Calu3 (cell line): ENCODE results near the gene SLC39A8. TPM values are rescaled to one million over a fixed set of nuclear protein-coding genes. Genes with fewer than 3 reads are reported as not detected.

Source experiments
- BruUV-seq: library from RNA; stranded (reverse); fragments of 400-500 nt; replicated peaks from 2 replicates; lab custom pipeline; 2021; lab: Mats Ljungman, UMichigan
- CTCF ChIA-PET: fragments of 300-600 bp; sonication (Branson Sonifier 250); formaldehyde crosslinking; loops from one replicate; lab custom pipeline; 2022; ENCODE audit warnings: antibody characterized with exemption; lab: Charles Lee
- DNase-seq: peaks from one replicate; pipeline ENCODE4 v3.0.0; 2022
- H3K27ac Mint-ChIP-seq: one replicate; pipeline ENCODE4 v1.8.0; 2022; ENCODE audit warnings: mixed read lengths; ENCODE audit not compliant: unreplicated experiment
- H3K27me3 Mint-ChIP-seq: one replicate; pipeline ENCODE4 v1.8.0; 2022; ENCODE audit warnings: mixed read lengths; ENCODE audit not compliant: unreplicated experiment
- H3K36me3 Mint-ChIP-seq: one replicate; pipeline ENCODE4 v1.8.0; 2022; ENCODE audit warnings: mild to moderate bottlenecking, moderate library complexity, mixed read lengths; ENCODE audit not compliant: insufficient read depth, unreplicated experiment
- H3K4me1 Mint-ChIP-seq: one replicate; pipeline ENCODE4 v1.8.0; 2022; ENCODE audit warnings: mild to moderate bottlenecking, low read depth, mixed read lengths; ENCODE audit not compliant: unreplicated experiment
- H3K4me3 Mint-ChIP-seq: one replicate; pipeline ENCODE4 v1.8.0; 2022; ENCODE audit warnings: mild to moderate bottlenecking, low read depth, moderate library complexity, mixed read lengths; ENCODE audit not compliant: unreplicated experiment
- H3K9me3 Mint-ChIP-seq: one replicate; pipeline ENCODE4 v1.8.0; 2022; ENCODE audit warnings: low read depth, mixed read lengths; ENCODE audit not compliant: unreplicated experiment
- intact Hi-C: fragments of 100-400 bp; cut with micrococcal nuclease; formaldehyde crosslinking; loops from one replicate; pipeline ENCODE4 v1.10.0; 2022; ENCODE audit not compliant: unreplicated experiment
- total RNA-seq: library from RNA; stranded (reverse); gene quantifications from 2 replicates; pipeline ENCODE4 v1.2.3, GENCODE V29; 2022
- TF ChIP-seq, protein P1 (sequence below): fragments of 200-600 bp; IDR thresholded peaks from one replicate; pipeline ENCODE4 v1.8.0; 2022; ENCODE audit warnings: antibody characterized with exemption; ENCODE audit not compliant: unreplicated experiment

SLC39A8 gene
- total RNA-seq, 1 experiment from 2014 or later, result 30.8 TPM

DNA sequence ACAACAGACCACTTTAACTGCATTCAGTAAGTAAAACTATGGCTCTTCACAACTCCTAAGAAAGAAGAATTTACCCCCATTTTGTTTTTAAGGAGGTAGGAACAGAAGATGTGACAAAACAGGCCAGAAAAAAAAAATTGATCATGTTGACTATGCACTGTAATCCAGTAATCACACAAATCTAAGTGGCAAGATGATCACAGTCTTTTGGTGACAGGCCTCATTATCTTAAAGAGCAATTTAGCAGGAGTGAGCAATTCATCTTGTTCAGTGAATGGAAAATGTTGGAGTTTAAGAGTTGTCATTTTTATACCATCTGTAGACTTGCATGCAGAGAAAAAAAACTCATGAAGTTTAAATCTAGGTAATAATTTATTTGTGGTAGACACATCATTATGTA lies 115.1 kb downstream of the SLC39A8 start:
- no peaks in the 10 kb centered on the region for H3K27me3 Mint-ChIP-seq
- no peaks in the 10 kb centered on the region for H3K4me1 Mint-ChIP-seq
- CTCF ChIA-PET, result no interaction called here
- no peaks in the 10 kb centered on the region for H3K9me3 Mint-ChIP-seq
- H3K36me3 Mint-ChIP-seq, result no peaks in the 10 kb centered on the region
- H3K4me3 Mint-ChIP-seq, result no peak overlapping the region
- no peak overlapping the region for H3K27ac Mint-ChIP-seq
- TF ChIP-seq, protein P1, sequence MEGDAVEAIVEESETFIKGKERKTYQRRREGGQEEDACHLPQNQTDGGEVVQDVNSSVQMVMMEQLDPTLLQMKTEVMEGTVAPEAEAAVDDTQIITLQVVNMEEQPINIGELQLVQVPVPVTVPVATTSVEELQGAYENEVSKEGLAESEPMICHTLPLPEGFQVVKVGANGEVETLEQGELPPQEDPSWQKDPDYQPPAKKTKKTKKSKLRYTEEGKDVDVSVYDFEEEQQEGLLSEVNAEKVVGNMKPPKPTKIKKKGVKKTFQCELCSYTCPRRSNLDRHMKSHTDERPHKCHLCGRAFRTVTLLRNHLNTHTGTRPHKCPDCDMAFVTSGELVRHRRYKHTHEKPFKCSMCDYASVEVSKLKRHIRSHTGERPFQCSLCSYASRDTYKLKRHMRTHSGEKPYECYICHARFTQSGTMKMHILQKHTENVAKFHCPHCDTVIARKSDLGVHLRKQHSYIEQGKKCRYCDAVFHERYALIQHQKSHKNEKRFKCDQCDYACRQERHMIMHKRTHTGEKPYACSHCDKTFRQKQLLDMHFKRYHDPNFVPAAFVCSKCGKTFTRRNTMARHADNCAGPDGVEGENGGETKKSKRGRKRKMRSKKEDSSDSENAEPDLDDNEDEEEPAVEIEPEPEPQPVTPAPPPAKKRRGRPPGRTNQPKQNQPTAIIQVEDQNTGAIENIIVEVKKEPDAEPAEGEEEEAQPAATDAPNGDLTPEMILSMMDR, result no peak
- DNase-seq, result no peak
- intact Hi-C loops, result no loop called here
- BruUV-seq, result no TSS peak

DNA sequence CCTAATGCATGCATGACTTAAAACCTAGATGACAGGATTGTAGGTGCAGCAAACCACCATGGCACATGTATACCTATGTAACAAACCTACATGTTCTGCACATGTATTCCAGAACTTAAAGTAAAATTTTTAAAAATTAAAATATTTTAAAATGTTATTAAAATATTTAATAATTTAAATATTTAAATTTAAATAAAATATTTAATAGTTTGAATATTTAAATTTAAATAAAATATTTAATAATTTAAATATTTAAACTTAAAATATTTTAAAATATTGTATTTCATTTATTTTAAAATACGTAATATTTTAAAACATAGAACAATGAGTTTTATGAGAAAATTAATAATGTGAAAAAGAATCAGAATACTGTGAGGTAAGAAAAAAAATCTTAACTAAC lies 117.9 kb downstream of the SLC39A8 start:
- TF ChIP-seq, protein P1, result no peak
- intact Hi-C loops, result no loop called here
- no peaks in the 10 kb centered on the region for H3K27me3 Mint-ChIP-seq
- H3K9me3 Mint-ChIP-seq, result no peaks in the 10 kb centered on the region
- DNase-seq, result no peak
- no peak overlapping the region for H3K4me3 Mint-ChIP-seq
- CTCF ChIA-PET, result no interaction called here
- H3K36me3 Mint-ChIP-seq, result no peaks in the 10 kb centered on the region
- no peak overlapping the region for H3K27ac Mint-ChIP-seq
- H3K4me1 Mint-ChIP-seq, result no peaks in the 10 kb centered on the region
- BruUV-seq, result no TSS peak

DNA sequence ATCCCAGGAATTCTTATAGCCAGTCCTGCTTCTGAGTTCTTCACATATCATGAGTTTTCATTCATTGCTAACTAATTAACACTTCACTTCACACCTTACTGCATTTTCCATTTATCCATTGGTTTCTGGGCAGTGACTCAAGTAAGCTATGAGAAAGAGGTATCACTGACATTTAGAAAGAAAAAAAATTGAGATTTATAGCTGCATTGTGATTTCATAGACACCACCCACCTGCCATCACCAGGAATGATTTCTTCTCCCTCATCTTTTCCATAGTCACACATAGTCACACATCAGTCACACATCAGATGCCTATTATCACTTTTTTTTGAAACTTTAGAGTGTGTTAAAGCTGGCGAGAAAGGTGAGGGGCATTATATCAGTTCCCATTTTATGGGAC lies 121.8 kb downstream of the SLC39A8 start:
- no peak overlapping the region for H3K4me3 Mint-ChIP-seq
- TF ChIP-seq, protein P1, result no peak
- intact Hi-C loops, result no loop called here
- H3K27me3 Mint-ChIP-seq, result no peaks in the 10 kb centered on the region
- no peaks in the 10 kb centered on the region for H3K9me3 Mint-ChIP-seq
- CTCF ChIA-PET, result no interaction called here
- no peak overlapping the region for H3K27ac Mint-ChIP-seq
- BruUV-seq, result no TSS peak
- no peaks in the 10 kb centered on the region for H3K36me3 Mint-ChIP-seq
- DNase-seq, result no peak
- no peaks in the 10 kb centered on the region for H3K4me1 Mint-ChIP-seq

DNA sequence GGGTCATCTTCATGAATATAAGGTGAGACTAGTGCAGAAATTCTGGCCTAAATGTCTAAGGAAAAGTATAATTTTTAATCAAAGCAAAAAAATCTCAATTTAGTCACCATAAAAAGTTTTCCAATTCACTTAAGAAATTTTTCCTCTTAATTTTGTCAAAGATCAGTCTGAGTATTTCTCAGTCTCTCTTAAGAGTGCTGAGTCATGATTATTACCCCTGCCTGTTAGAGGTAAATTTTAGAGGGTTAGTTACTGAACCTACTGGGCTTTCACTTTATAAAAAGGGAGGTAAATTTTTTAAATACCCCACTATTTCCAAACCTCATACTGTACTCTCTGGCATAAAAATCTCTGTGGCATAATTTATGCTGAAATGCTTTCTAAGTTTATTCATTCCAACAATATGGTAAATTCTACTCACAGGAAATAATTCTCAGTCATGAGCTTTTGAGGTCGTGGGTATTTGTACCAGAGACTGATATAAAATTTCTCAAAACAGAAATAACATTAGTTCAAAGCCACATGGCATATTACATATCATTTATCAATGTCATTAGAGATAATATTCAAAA lies 122.4 kb downstream of the SLC39A8 start:
- Mint-ChIP-seq H3K27me3 (no peaks in the 10 kb centered on the region), H3K4me1 (no peaks in the 10 kb centered on the region), H3K36me3 (no peaks in the 10 kb centered on the region), H3K4me3 (no peak overlapping the region), H3K27ac (no peak overlapping the region), H3K9me3 (no peaks in the 10 kb centered on the region)
- intact Hi-C loops, result no loop called here
- CTCF ChIA-PET, result no interaction called here
- no peak for DNase-seq
- BruUV-seq, result no TSS peak
- TF ChIP-seq, protein P1, result no peak
